CD4-positive, CD25-positive, alpha-beta regulatory T cell (primary cell): Measurements from ENCODE around the gene SV2C. TPM values are rescaled to one million over a fixed set of nuclear protein-coding genes. Genes with fewer than 3 reads are reported as not detected.

Experiments used
- ATAC-seq, 2 donors: fragments of 150-1000 bp; cut with Tn5 transposase; one replicate each; pipeline ENCODE4 v1.10.0; 2021; ENCODE audit warnings: low read depth in 2 of 2, moderate number of reproducible peaks in 2 of 2, moderate library complexity in 1 of 2
- DNase-seq, 3 donors: peaks; one replicate each; pipeline versions ENCODE4 v3.0.0 to v3.0.0-alpha.2; 2012 to 2022; ENCODE audit warnings: mixed read lengths in 1 of 3
- H3K27ac ChIP-seq: one replicate; pipeline ENCODE4 v1.7.0; 2013; ENCODE audit warnings: mild to moderate bottlenecking, low read length; ENCODE audit not compliant: insufficient read depth, poor library complexity, severe bottlenecking
- H3K27me3 ChIP-seq: one replicate; pipeline ENCODE4 v1.7.0; 2013; ENCODE audit warnings: low read length; ENCODE audit not compliant: control insufficient read depth, insufficient read depth
- H3K36me3 ChIP-seq: one replicate; pipeline ENCODE4 v1.7.0; 2013; ENCODE audit warnings: mild to moderate bottlenecking, low read length, moderate library complexity; ENCODE audit not compliant: control insufficient read depth, insufficient read depth
- H3K4me1 ChIP-seq: 2 replicates; pipeline ENCODE4 v1.7.0; 2013; ENCODE audit warnings: mild to moderate bottlenecking, low read length; ENCODE audit not compliant: insufficient read depth, control insufficient read depth, poor library complexity, severe bottlenecking
- H3K4me3 ChIP-seq: one replicate; pipeline ENCODE4 v1.7.0; 2013; ENCODE audit warnings: low read depth, mild to moderate bottlenecking, low read length, moderate library complexity
- H3K9me3 ChIP-seq, 2 experiments: 1 replicate in 1 of 2; 2 replicates in 1 of 2; pipeline ENCODE4 v1.7.0; 2013; ENCODE audit warnings: low read length in 2 of 2, mild to moderate bottlenecking in 1 of 2, moderate library complexity in 1 of 2; ENCODE audit not compliant: control insufficient read depth in 2 of 2
- H3K27ac Mint-ChIP-seq, 3 donors: one replicate each; pipeline ENCODE4 v1.8.0; 2020 to 2022; ENCODE audit warnings: mild to moderate bottlenecking in 3 of 3, mixed read lengths in 3 of 3, moderate library complexity in 2 of 3
- H3K27me3 Mint-ChIP-seq: one replicate; pipeline ENCODE4 v1.8.0; 2022; ENCODE audit warnings: mild to moderate bottlenecking, mixed read lengths
- H3K36me3 Mint-ChIP-seq: one replicate; pipeline ENCODE4 v1.8.0; 2020; ENCODE audit warnings: mixed read lengths
- H3K4me1 Mint-ChIP-seq, 4 donors: one replicate each; pipeline ENCODE4 v1.8.0; 2020 to 2022; ENCODE audit warnings: mixed read lengths in 4 of 4, mild to moderate bottlenecking in 1 of 4
- H3K4me3 Mint-ChIP-seq, 4 donors: one replicate each; pipeline ENCODE4 v1.8.0; 2020 to 2022; ENCODE audit warnings: mild to moderate bottlenecking in 4 of 4, mixed read lengths in 4 of 4, moderate library complexity in 3 of 4
- H3K9me3 Mint-ChIP-seq, 7 donors: one replicate each; pipeline ENCODE4 v1.8.0; 2020 to 2022; ENCODE audit warnings: mixed read lengths in 7 of 7, mild to moderate bottlenecking in 3 of 7, moderate library complexity in 2 of 7
- polyA plus RNA-seq, 4 donors: library from polyadenylated mRNA; unstranded; fragments of 300-500 nt; fragmentation: Illumina TruSeq; gene quantifications; one replicate each; pipeline ENCODE4 v1.2.3, GENCODE V29; 2021
- total RNA-seq: library from RNA; stranded (reverse); gene quantifications from one replicate; pipeline ENCODE4 v1.2.3, GENCODE V29; 2022

Gene SV2C
- total and polyA plus RNA-seq, 5 donors from 2014 or later: 0.05 to 0.12 TPM; not detected in 3

GRCh38 chr5:76104027-76104426 is 20.8 kb downstream of the SV2C start:
- H3K4me3 Mint-ChIP-seq: no peak overlapping the region
- Histone ChIP-seq H3K27me3 (peaks cover 1% of the 10 kb centered on the region), H3K4me1 (peaks cover 14% of the 10 kb centered on the region), H3K27ac (no peak overlapping the region), H3K4me3 (no peak overlapping the region), H3K9me3 (no peaks in the 10 kb centered on the region), H3K36me3 (no peaks in the 10 kb centered on the region)
- no peak overlapping the region for H3K27ac Mint-ChIP-seq
- DNase-seq (peak in 1 of 3 donors; percentile 34), ATAC-seq (no peak)
- H3K4me1 Mint-ChIP-seq: peaks cover 7 to 12% (median 8%) of the 10 kb centered on the region in 4 donors
- H3K9me3 Mint-ChIP-seq: peaks cover 0 to 4% (median 0%) of the 10 kb centered on the region in 7 donors
- H3K36me3 Mint-ChIP-seq: no peaks in the 10 kb centered on the region
- H3K27me3 Mint-ChIP-seq: peaks cover 31% of the 10 kb centered on the region

GRCh38 chr5:76106149-76106548 is 23.0 kb downstream of the SV2C start:
- H3K27me3 ChIP-seq: peaks cover 3% of the 10 kb centered on the region
- no peaks in the 10 kb centered on the region for H3K36me3 ChIP-seq
- H3K9me3 ChIP-seq: no peaks in the 10 kb centered on the region
- no peak overlapping the region for H3K27ac Mint-ChIP-seq
- H3K27me3 Mint-ChIP-seq: peaks cover 37% of the 10 kb centered on the region
- H3K4me3 ChIP-seq: no peak overlapping the region
- peaks cover 0 to 6% (median 0%) of the 10 kb centered on the region in 7 donors for H3K9me3 Mint-ChIP-seq
- no peak for DNase-seq
- no peak for ATAC-seq
- H3K4me3 Mint-ChIP-seq: no peak overlapping the region
- peaks cover 0 to 3% (median 0%) of the 10 kb centered on the region in 4 donors for H3K4me1 Mint-ChIP-seq
- H3K27ac ChIP-seq: no peak overlapping the region
- no peaks in the 10 kb centered on the region for H3K36me3 Mint-ChIP-seq
- no peaks in the 10 kb centered on the region for H3K4me1 ChIP-seq

- Histone ChIP-seq H3K4me1 (no peaks in the 10 kb centered on the region), H3K27ac (no peak overlapping the region), H3K27me3 (peaks cover 11% of the 10 kb centered on the region), H3K4me3 (no peak overlapping the region), H3K9me3 (no peaks in the 10 kb centered on the region), H3K36me3 (no peaks in the 10 kb centered on the region)
- DNase-seq (no peak), ATAC-seq (no peak)
- H3K27ac Mint-ChIP-seq: no peak overlapping the region
- H3K27me3 Mint-ChIP-seq: peaks cover 33% of the 10 kb centered on the region
- no peaks in the 10 kb centered on the region for H3K36me3 Mint-ChIP-seq
- peaks cover 0 to 2% (median 0%) of the 10 kb centered on the region in 4 donors for H3K4me1 Mint-ChIP-seq
- peaks cover 0 to 3% (median 0%) of the 10 kb centered on the region in 7 donors for H3K9me3 Mint-ChIP-seq
- no peak overlapping the region for H3K4me3 Mint-ChIP-seq
These were observed 28.4 kb downstream of the SV2C start for GRCh38 chr5:76111477-76112174.

GRCh38 chr5:76113103-76113502 is 29.9 kb downstream of the SV2C start:
- ATAC-seq (no peak), DNase-seq (no peak)
- no peak overlapping the region for H3K4me3 Mint-ChIP-seq
- peaks cover 0 to 2% (median 0%) of the 10 kb centered on the region in 7 donors for H3K9me3 Mint-ChIP-seq
- Histone ChIP-seq H3K9me3 (no peaks in the 10 kb centered on the region), H3K4me1 (no peaks in the 10 kb centered on the region), H3K27me3 (peaks cover 13% of the 10 kb centered on the region), H3K4me3 (no peak overlapping the region), H3K36me3 (no peaks in the 10 kb centered on the region), H3K27ac (no peak overlapping the region)
- no peaks in the 10 kb centered on the region for H3K36me3 Mint-ChIP-seq
- no peak overlapping the region for H3K27ac Mint-ChIP-seq
- H3K4me1 Mint-ChIP-seq: peaks cover 0 to 2% (median 0%) of the 10 kb centered on the region in 4 donors
- H3K27me3 Mint-ChIP-seq: peaks cover 33% of the 10 kb centered on the region

- no peak overlapping the region for H3K4me3 Mint-ChIP-seq
- H3K27ac Mint-ChIP-seq: no peak overlapping the region
- H3K4me1 ChIP-seq: no peaks in the 10 kb centered on the region
- no peaks in the 10 kb centered on the region for H3K36me3 Mint-ChIP-seq
- peaks cover 0 to 2% (median 0%) of the 10 kb centered on the region in 7 donors for H3K9me3 Mint-ChIP-seq
- no peak overlapping the region for H3K27ac ChIP-seq
- peaks cover 0 to 2% (median 0%) of the 10 kb centered on the region in 4 donors for H3K4me1 Mint-ChIP-seq
- H3K36me3 ChIP-seq: no peaks in the 10 kb centered on the region
- H3K4me3 ChIP-seq: no peak overlapping the region
- H3K27me3 Mint-ChIP-seq: peaks cover 27% of the 10 kb centered on the region
- no peaks in the 10 kb centered on the region for H3K9me3 ChIP-seq
- ATAC-seq: no peak
- DNase-seq: no peak
- peaks cover 12% of the 10 kb centered on the region for H3K27me3 ChIP-seq
These were observed 31.1 kb downstream of the SV2C start for GRCh38 chr5:76114179-76114851.

GRCh38 chr5:76125346-76125745 is 42.2 kb downstream of the SV2C start:
- peaks cover 30% of the 10 kb centered on the region for H3K27me3 Mint-ChIP-seq
- DNase-seq: no peak
- no peaks in the 10 kb centered on the region for H3K4me1 ChIP-seq
- ATAC-seq: no peak
- H3K4me3 Mint-ChIP-seq: no peak overlapping the region
- H3K4me1 Mint-ChIP-seq: no peaks in the 10 kb centered on the region
- no peaks in the 10 kb centered on the region for H3K9me3 Mint-ChIP-seq
- no peaks in the 10 kb centered on the region for H3K36me3 Mint-ChIP-seq
- no peak overlapping the region for H3K4me3 ChIP-seq
- H3K36me3 ChIP-seq: no peaks in the 10 kb centered on the region
- no peaks in the 10 kb centered on the region for H3K9me3 ChIP-seq
- peaks cover 5% of the 10 kb centered on the region for H3K27me3 ChIP-seq
- H3K27ac Mint-ChIP-seq: no peak overlapping the region
- no peak overlapping the region for H3K27ac ChIP-seq

- DNase-seq: no peak
- H3K36me3 ChIP-seq: no peaks in the 10 kb centered on the region
- peaks cover 34% of the 10 kb centered on the region for H3K27me3 Mint-ChIP-seq
These were observed 42.7 kb downstream of the SV2C start for GRCh38 chr5:76125888-76126287.

More at GRCh38 chr5:76125888-76126287, 42.7 kb downstream of the SV2C start:
- no peaks in the 10 kb centered on the region for H3K36me3 Mint-ChIP-seq
- Histone ChIP-seq H3K9me3 (no peaks in the 10 kb centered on the region), H3K27ac (no peak overlapping the region), H3K27me3 (peaks cover 5% of the 10 kb centered on the region), H3K4me1 (no peaks in the 10 kb centered on the region), H3K4me3 (no peak overlapping the region)
- no peak overlapping the region for H3K4me3 Mint-ChIP-seq
- no peaks in the 10 kb centered on the region for H3K4me1 Mint-ChIP-seq
- H3K27ac Mint-ChIP-seq: no peak overlapping the region
- no peaks in the 10 kb centered on the region for H3K9me3 Mint-ChIP-seq
- ATAC-seq: no peak
